ENCODE measurements around the gene HTR2C.

GRCh38 chrX:114924856-114925255, 341.0 kb downstream of the HTR2C start:
- no peak for TF ChIP-seq CTCF (IDR thresholded peaks at IDR 0.05)
- no peak for TF ChIP-seq REST (IDR thresholded peaks at IDR 0.05)

All from A549 (cell line).